Right lobe of liver (tissue), 4 donors: ENCODE results near the gene ADCY3.

Experiments
- POLR2A ChIP-seq: fragments of 450-650 bp; IDR thresholded peaks from one replicate; pipeline ENCODE4 v1.6.1; 2017; ENCODE audit warnings: antibody characterized with exemption, mild to moderate bottlenecking
- TF ChIP-seq, protein P1 (sequence below), 4 donors: fragments of 200-600 bp in 3 of 4; fragments of 450-650 bp in 1 of 4; IDR thresholded peaks; one replicate each; pipeline versions ENCODE4 v1.5.1 to v1.8.0; 2016 to 2022; ENCODE audit warnings: antibody characterized with exemption in 4 of 4, mild to moderate bottlenecking in 2 of 4
- donor health status: DM: no; HTN: no; CAD: no.
- donor health status: DM: no; HTN: no; CAD: no.
- donor health status: DM: no; HTN: yes; CAD: no.

DNA sequence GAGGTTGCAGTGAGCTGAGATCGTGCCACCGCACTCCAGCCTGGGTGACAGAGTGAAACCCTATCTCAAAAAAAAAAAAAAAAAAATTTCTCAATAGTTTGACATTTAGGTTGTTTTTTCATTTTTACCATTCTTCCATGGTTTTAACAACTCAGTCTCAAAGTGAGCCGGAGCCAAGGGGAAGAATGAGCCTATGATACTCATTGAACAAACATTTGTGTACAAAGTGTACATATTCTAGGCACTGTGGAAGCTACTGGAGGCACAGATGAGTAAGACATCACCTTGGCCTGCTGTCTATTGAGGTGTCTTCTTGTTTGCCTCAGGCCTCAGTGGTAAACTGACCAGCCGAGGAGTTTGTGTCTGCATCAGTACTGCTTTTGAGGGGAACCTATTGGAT lies 104.9 kb downstream of the ADCY3 start:
- no peak for TF ChIP-seq POLR2A
- TF ChIP-seq, protein P1, sequence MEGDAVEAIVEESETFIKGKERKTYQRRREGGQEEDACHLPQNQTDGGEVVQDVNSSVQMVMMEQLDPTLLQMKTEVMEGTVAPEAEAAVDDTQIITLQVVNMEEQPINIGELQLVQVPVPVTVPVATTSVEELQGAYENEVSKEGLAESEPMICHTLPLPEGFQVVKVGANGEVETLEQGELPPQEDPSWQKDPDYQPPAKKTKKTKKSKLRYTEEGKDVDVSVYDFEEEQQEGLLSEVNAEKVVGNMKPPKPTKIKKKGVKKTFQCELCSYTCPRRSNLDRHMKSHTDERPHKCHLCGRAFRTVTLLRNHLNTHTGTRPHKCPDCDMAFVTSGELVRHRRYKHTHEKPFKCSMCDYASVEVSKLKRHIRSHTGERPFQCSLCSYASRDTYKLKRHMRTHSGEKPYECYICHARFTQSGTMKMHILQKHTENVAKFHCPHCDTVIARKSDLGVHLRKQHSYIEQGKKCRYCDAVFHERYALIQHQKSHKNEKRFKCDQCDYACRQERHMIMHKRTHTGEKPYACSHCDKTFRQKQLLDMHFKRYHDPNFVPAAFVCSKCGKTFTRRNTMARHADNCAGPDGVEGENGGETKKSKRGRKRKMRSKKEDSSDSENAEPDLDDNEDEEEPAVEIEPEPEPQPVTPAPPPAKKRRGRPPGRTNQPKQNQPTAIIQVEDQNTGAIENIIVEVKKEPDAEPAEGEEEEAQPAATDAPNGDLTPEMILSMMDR (IDR thresholded peaks at IDR 0.05) = no peak
